PC-9 (cell line): ENCODE measurements around the gene SOX12. TPM values are rescaled to one million over a fixed set of nuclear protein-coding genes. Genes with fewer than 3 reads are reported as not detected.
A peak's percentile ranks its signal among the peaks of the same experiment; 100 is the strongest.

ENCODE experiments used
- BruUV-seq: library from RNA; stranded (reverse); fragments of 400-500 nt; replicated peaks from 2 replicates; lab custom pipeline; 2021; lab: Mats Ljungman, UMichigan
- CTCF ChIA-PET: fragments of 300-600 bp; sonication (Branson Sonifier 250); formaldehyde crosslinking; loops from one replicate; lab custom pipeline; 2022; ENCODE audit warnings: antibody characterized with exemption; lab: Charles Lee
- POLR2A ChIA-PET: fragments of 300-600 bp; sonication (Branson Sonifier 250); formaldehyde crosslinking; loops from one replicate; lab custom pipeline; 2022; ENCODE audit warnings: antibody characterized with exemption; ENCODE audit not compliant: unreplicated experiment; lab: Charles Lee
- DNase-seq, 2 experiments: peaks; one replicate each; pipeline versions ENCODE4 v3.0.0 to v3.0.0-alpha.2; 2015 to 2022; ENCODE audit warnings: mixed read lengths in 1 of 2
- H2AFZ ChIP-seq: fragments of 200-600 bp; sonication (generic); 2 replicates; pipeline ENCODE4 v1.8.1; 2017; ENCODE audit warnings: antibody characterized with exemption
- H3F3A ChIP-seq: fragments of 200-600 bp; sonication (generic); 2 replicates; pipeline ENCODE4 v1.8.1; 2017; ENCODE audit warnings: antibody characterized with exemption, mild to moderate bottlenecking, low read depth; ENCODE audit not compliant: insufficient read depth
- H3K27ac ChIP-seq: fragments of 200-600 bp; sonication (generic); 2 replicates; pipeline ENCODE4 v1.6.1; 2016; ENCODE audit warnings: mixed run types
- H3K27me3 ChIP-seq: fragments of 200-600 bp; sonication (generic); 2 replicates; pipeline ENCODE4 v1.6.1; 2016; ENCODE audit warnings: low read depth, mixed run types; ENCODE audit not compliant: insufficient read depth
- H3K36me3 ChIP-seq: fragments of 200-600 bp; sonication (generic); 2 replicates; pipeline ENCODE4 v1.6.1; 2016; ENCODE audit warnings: low read depth, mixed run types
- H3K4me1 ChIP-seq: fragments of 200-600 bp; sonication (generic); replicated peaks from 2 replicates; pipeline ENCODE4 v1.6.1; 2016; ENCODE audit warnings: mixed run types; ENCODE audit not compliant: insufficient read depth
- H3K4me2 ChIP-seq: fragments of 200-600 bp; sonication (generic); 2 replicates; pipeline ENCODE4 v1.6.1; 2017; ENCODE audit warnings: mixed run types
- H3K4me3 ChIP-seq: fragments of 200-600 bp; sonication (generic); 2 replicates; pipeline ENCODE4 v1.6.1; 2016; ENCODE audit warnings: mixed run types
- H3K79me2 ChIP-seq: fragments of 200-600 bp; sonication (generic); 2 replicates; pipeline ENCODE4 v1.6.1; 2017; ENCODE audit warnings: low read depth, mixed run types
- H3K9me2 ChIP-seq: fragments of 200-600 bp; sonication (generic); 2 replicates; pipeline ENCODE4 v1.8.1; 2017; ENCODE audit warnings: mild to moderate bottlenecking; ENCODE audit not compliant: insufficient read depth
- H3K9me3 ChIP-seq: fragments of 200-600 bp; sonication (generic); 2 replicates; pipeline ENCODE4 v1.8.1; 2016; ENCODE audit warnings: low read depth; ENCODE audit not compliant: insufficient read depth
- H4K20me1 ChIP-seq: fragments of 200-600 bp; sonication (generic); 2 replicates; pipeline ENCODE4 v1.8.1; 2017; ENCODE audit not compliant: insufficient read depth
- EZH2 ChIP-seq: fragments of 200-600 bp; sonication (generic); IDR thresholded peaks from 2 replicates; pipeline ENCODE4 v1.8.0; 2017; ENCODE audit warnings: antibody characterized with exemption, low read depth
- intact Hi-C: fragments of 100-400 bp; cut with micrococcal nuclease; formaldehyde crosslinking; loops from one replicate; pipeline ENCODE4 v1.10.0; 2022; ENCODE audit not compliant: unreplicated experiment
- total RNA-seq: library from RNA; stranded (reverse); gene quantifications from 2 replicates; pipeline ENCODE4 v1.2.3, GENCODE V29; 2021
- TF ChIP-seq, protein P1 (sequence below): fragments of 200-600 bp; sonication (generic); conservative IDR thresholded peaks from 2 replicates; pipeline ENCODE4 v1.6.1; 2017; ENCODE audit warnings: mixed run types, antibody characterized with exemption, mild to moderate bottlenecking, moderate library complexity

SOX12 gene
- total RNA-seq, 1 experiment from 2014 or later: 57.1 TPM

DNA sequence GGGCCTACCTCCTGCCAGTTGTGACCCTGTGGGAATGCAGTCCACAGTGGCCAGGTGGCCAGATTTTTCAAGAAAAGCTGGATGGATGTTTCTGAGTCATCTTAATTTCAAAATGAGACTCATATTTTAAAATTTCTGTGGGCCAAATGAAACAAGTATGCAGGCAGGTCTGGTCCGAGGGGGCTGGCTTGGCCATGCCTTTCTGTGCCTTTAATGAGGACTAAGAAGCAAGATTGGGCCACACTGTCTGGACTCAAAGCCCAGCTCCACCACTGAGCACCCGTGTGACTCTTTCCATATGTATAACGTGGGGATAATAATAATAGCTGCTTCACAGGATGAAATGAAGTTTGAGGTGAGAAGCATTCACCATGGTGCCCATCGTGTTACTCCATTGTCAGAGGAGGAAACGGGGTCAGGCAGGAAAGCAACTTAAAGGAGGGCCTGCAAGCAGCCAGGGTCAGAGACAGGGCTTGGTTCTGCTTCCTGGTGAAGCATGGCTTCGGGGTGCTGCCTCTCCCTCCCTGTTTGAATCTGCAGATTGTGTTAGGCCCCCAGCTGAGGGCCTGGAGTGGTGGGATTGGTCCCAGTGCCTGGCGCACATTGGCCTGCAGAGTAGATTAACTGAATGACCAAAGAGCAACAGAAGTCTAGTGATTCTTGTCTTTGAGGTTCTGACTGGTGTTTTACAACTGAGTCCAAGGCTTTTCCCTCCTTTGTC, 3.8 kb downstream of the SOX12 start:
- H3K9me3 ChIP-seq: no peaks in the 10 kb centered on the region
- ChIA-PET POLR2A (no interaction called here), CTCF (interaction anchor here (1.0 kb wide), 1 partner anchor 63 kb away, joined by 3 read pairs; no protein-coding TSS in a partner anchor)
- H3K4me1 ChIP-seq: peaks cover 8% of the 10 kb centered on the region; the same call in 1 of the 2 replicates
- intact Hi-C loops: loop anchor here (10.0 kb wide), 1 partner anchor 326 kb away; the partner anchor contains the start of gene SRXN1
- no peaks in the 10 kb centered on the region for H3K27me3 ChIP-seq
- H3K4me3 ChIP-seq: no peak overlapping the region
- peaks cover 39% of the 10 kb centered on the region for H3F3A ChIP-seq
- no peak overlapping the region for H2AFZ ChIP-seq
- no peak for DNase-seq
- no peak overlapping the region for H3K27ac ChIP-seq
- peaks cover 14% of the 10 kb centered on the region for H3K79me2 ChIP-seq
- H3K9me2 ChIP-seq: no peaks in the 10 kb centered on the region
- no peaks in the 10 kb centered on the region for H3K36me3 ChIP-seq
- no peak overlapping the region for H3K4me2 ChIP-seq
- no peak for TF ChIP-seq EZH2
- TF ChIP-seq, protein P1, sequence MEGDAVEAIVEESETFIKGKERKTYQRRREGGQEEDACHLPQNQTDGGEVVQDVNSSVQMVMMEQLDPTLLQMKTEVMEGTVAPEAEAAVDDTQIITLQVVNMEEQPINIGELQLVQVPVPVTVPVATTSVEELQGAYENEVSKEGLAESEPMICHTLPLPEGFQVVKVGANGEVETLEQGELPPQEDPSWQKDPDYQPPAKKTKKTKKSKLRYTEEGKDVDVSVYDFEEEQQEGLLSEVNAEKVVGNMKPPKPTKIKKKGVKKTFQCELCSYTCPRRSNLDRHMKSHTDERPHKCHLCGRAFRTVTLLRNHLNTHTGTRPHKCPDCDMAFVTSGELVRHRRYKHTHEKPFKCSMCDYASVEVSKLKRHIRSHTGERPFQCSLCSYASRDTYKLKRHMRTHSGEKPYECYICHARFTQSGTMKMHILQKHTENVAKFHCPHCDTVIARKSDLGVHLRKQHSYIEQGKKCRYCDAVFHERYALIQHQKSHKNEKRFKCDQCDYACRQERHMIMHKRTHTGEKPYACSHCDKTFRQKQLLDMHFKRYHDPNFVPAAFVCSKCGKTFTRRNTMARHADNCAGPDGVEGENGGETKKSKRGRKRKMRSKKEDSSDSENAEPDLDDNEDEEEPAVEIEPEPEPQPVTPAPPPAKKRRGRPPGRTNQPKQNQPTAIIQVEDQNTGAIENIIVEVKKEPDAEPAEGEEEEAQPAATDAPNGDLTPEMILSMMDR: no peak
- peaks cover 34% of the 10 kb centered on the region for H4K20me1 ChIP-seq
- no TSS peak for BruUV-seq

DNA sequence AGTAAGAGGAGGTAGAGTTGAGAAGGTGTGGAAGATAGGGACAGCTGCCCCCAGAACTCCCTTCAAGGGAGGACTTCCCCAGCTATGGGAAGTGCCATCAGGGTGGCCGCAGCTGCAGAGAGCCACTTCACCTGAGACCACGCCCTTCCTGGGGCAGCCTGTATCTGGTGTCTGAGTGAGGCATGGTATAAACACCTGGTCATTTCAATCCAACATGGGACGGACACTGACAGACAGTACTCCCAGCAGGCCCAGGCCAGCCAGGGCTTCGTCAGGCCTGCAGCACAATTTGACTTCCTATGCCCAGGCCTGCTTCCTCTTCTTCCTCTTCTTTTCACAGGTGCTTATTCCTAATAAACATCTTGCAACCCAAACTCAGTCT, 4.5 kb downstream of the SOX12 start:
- no peak overlapping the region for H3K27ac ChIP-seq
- peaks cover 34% of the 10 kb centered on the region for H4K20me1 ChIP-seq
- TF ChIP-seq, protein P1: no peak
- no peak for TF ChIP-seq EZH2
- no peaks in the 10 kb centered on the region for H3K9me2 ChIP-seq
- peaks cover 35% of the 10 kb centered on the region for H3F3A ChIP-seq
- DNase-seq: no peak
- peaks cover 14% of the 10 kb centered on the region for H3K79me2 ChIP-seq
- intact Hi-C loops: loop anchor here (10.0 kb wide), 2 partner anchors 75 to 325 kb away; partner anchors contain the start of genes DEFB132 and SRXN1
- H3K4me3 ChIP-seq: no peak overlapping the region
- CTCF ChIA-PET: interaction anchor here (1.0 kb wide), 1 partner anchor 64 kb away, joined by 3 read pairs; no protein-coding TSS in a partner anchor
- no peak overlapping the region for H3K4me2 ChIP-seq
- no peaks in the 10 kb centered on the region for H3K36me3 ChIP-seq
- no peaks in the 10 kb centered on the region for H3K9me3 ChIP-seq
- no TSS peak for BruUV-seq
- peaks cover 8% of the 10 kb centered on the region; the same call in 1 of the 2 replicates for H3K4me1 ChIP-seq
- POLR2A ChIA-PET: no interaction called here
- H3K27me3 ChIP-seq: no peaks in the 10 kb centered on the region
- H2AFZ ChIP-seq: no peak overlapping the region

DNA sequence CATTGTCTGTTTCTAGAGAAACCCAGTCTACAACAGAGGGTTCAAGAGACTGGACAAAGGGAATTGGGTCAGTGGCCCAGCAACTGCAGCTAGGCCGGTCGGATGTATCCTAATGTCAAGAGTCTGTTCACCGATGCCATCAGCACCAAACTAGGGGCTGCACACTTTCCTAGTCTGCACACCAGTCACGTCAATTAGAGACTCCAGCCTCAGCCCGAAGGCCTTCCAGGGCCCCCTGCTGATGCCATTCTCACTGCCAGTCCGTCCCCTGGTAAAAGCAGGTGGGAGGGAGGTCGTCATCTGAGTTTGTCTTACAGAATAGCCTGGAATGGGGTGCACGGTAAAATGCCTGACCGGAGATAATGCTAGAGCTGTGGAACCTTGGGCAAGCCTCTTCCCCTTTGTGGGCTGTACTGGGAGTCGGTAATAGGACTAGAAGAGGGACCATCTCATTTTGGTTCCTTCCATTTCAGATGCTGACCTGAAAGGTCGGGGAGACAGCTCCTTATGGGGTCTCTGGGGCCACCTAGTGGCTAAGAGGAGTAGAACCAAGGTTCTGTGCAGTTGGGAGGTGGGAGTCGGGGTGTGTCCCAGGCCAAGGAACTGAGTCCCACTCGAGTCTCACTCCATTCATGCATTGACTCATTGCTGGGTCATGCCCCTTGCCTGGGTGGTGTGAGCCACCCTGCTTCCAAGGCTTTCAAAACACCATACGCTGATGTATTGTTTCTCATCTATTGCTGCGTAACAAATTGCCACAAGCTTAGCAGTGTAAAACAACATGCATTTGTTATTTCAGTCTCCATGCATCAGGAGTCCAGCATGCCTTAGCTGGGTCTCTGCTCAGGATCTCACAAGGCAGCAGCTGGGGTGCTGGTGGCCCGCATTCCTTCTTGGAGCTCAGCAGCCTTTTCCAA, 5.1 kb downstream of the SOX12 start:
- ChIA-PET CTCF (interaction anchor here (0.6 to 1.2 kb wide), 3 partner anchors 43 to 119 kb away, joined by 3 to 6 read pairs (median 4); no protein-coding TSS in a partner anchor), POLR2A (interaction anchor here (0.6 kb wide), 1 partner anchor 12 kb away, joined by 3 read pairs; no protein-coding TSS in a partner anchor)
- TF ChIP-seq EZH2: no peak
- TF ChIP-seq, protein P1: peak; percentile 90
- intact Hi-C loops: loop anchor here (10.0 kb wide), 1 partner anchor 76 kb away; the partner anchor contains the start of gene DEFB132
- no peak overlapping the region for H3K27ac ChIP-seq
- peaks cover 14% of the 10 kb centered on the region for H3K79me2 ChIP-seq
- H3K27me3 ChIP-seq: no peaks in the 10 kb centered on the region
- DNase-seq: peak; percentile 54 to 56
- no peaks in the 10 kb centered on the region for H3K36me3 ChIP-seq
- peaks cover 9% of the 10 kb centered on the region; the same call in 1 of the 2 replicates for H3K4me1 ChIP-seq
- peaks cover 34% of the 10 kb centered on the region for H4K20me1 ChIP-seq
- H3K4me3 ChIP-seq: no peak overlapping the region
- H3K9me2 ChIP-seq: no peaks in the 10 kb centered on the region
- H3K9me3 ChIP-seq: no peaks in the 10 kb centered on the region
- peaks cover 32% of the 10 kb centered on the region for H3F3A ChIP-seq
- no TSS peak for BruUV-seq
- no peak overlapping the region for H2AFZ ChIP-seq
- H3K4me2 ChIP-seq: no peak overlapping the region
